ENCODE data around the gene STEAP2.

Gene STEAP2

GRCh38 chr7:90269163-90269562, 57.6 kb downstream of the STEAP2 start:
- no peak for DNase-seq (ENCODE audit: extremely low read depth, low read depth)
- TF ChIP-seq CTCF (IDR thresholded peaks at IDR 0.05; ENCODE audit: low read depth, low read length) = no peak

DNA sequence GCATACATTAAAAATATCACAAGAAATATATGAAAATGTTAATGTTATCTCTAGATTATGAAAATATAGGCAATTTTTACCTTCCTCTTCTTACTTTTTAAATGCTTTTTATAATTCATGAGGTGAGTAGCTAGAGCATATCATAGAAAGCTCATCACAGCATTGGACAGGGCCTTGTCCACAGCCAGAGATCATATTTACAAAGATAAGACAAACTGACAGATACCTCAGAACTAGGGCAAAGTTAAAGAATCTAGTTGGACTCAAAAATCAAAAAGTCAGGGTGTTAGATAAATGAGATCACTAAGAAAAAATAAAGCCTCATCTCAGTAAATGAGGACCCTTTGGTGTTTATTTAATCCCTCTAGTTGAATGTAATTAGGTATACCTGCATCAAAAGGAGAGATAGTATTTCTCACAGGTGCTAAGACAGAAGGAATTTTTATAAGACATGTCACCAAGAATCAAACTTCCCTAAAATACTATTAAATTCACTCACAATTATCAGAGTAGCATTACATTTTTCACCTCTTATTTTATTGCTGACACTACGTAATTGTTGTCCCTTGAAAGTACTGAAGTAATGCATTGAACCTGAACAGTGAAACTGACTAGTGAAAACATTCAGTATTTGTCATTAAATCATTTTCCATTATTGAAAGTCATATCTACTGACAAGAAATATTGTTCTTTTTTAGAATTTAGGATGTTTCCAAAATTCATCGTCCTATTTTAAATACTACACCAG, 59.1 kb downstream of the STEAP2 start:
- TF ChIP-seq CTCF (IDR thresholded peaks at IDR 0.05; ENCODE audit: low read depth, low read length) = no peak

GRCh38 chr7:90271753-90272152, 60.2 kb downstream of the STEAP2 start:
- peak; percentile 25 for DNase-seq (ENCODE audit: extremely low read depth, low read depth)
- TF ChIP-seq CTCF (IDR thresholded peaks at IDR 0.05; ENCODE audit: low read depth, low read length) = no peak

More for the DNA sequence above, 59.1 kb downstream of the STEAP2 start:
- no peak for DNase-seq (ENCODE audit: extremely low read depth, low read depth)

DNA sequence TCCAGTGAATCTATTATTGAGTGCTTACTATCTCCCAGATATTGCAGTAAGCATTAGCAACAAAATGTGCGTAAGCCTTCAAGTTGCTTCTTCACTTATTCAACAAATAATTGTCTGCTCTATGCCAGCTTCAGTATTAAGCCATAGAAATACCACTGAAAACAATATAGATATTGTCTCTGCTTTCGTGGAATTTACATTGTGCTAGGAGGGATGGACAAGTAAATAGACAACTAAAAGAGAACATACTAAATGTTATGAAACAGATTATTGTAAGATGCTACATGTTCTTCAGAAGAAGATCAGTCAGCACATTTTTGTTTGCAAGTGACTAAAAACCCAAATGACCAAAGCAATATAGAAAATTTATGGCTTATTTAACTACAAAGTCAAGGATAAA, 60.7 kb downstream of the STEAP2 start:
- no peak for TF ChIP-seq CTCF (IDR thresholded peaks at IDR 0.05; ENCODE audit: low read depth, low read length)
- no peak for DNase-seq (ENCODE audit: extremely low read depth, low read depth)

- DNase-seq (ENCODE audit: extremely low read depth, low read depth) = no peak
- no peak for TF ChIP-seq CTCF (IDR thresholded peaks at IDR 0.05; ENCODE audit: low read depth, low read length)
Measured at GRCh38 chr7:90274161-90274560, 62.6 kb downstream of the STEAP2 start.

DNA sequence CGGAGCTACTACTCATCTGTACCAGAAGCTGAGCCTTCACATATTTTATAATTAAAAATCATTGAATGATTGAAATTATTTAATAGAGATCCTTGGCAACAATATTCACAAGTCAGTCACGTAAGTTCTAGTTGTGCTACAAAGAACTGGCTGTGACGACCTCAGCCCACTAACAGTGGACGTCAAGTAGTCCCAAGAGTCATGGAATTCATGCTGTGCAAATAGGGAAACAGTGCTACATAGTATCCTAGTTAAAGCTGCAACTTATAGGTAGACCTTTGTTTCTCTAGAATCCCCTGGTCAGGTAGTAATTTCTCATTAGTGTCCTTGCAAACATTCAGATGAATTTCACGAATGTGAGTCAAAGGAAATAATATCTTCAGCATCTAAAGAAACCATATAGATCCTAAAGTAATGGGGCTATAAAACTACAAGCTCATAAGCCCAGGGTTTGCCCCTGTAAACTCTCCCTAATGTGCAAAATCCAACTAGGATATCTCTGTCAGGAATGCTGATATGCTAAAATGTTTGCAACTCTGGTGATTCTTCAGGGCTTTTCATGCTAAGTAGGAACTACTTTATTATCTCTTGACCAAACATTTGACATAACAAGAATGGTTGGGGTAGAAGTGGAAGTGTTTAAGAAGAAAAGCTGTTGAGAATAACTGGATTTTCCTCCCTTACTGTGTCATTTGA, 64.6 kb downstream of the STEAP2 start:
- TF ChIP-seq CTCF (IDR thresholded peaks at IDR 0.05; ENCODE audit: low read depth, low read length) = no peak
- DNase-seq (ENCODE audit: extremely low read depth, low read depth) = no peak

Data from AG09319 (cell line).